HG03565 (cell line): ENCODE results near the gene DMRTC2.

Experiments
- ATAC-seq: cut with Tn5 transposase; IDR thresholded peaks from one replicate; pipeline ENCODE4 v1.9.1; 2021; ENCODE audit warnings: mild to moderate bottlenecking, moderate library complexity; ENCODE audit not compliant: unreplicated experiment

DMRTC2 gene

DNA sequence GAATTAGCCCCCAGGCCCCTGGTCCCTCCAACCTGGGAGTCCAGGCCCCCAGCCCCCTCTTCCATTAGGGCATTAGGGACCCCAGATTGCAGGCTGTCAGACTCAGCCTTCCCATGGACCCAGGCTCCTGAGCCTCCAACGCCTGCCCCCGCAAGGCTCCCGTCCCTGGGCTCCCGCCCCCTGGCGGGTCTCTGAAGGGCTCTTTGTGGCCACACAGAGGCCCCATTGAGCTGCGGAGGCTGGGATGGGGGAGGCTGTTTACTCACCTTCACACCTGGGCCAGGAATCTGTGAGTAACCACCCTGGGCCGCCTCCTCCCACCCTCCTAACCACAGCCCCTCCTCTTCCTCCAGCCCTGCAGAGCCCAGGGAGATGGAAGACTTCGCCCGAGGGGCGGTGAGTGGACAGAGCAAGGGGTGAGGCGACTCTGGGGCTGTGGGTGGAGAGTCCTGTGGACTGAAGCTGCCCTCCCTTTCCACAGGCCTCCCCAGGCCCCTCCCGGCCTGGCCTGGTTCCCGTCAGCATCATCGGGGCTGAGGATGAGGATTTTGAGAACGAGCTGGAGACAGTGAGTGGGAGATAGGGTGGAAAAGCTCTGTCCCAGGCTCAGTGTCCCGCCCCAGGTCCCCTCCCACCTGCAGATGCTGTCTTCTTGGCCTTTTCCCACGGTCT, 43.0 kb downstream of the DMRTC2 start:
- ATAC-seq = no peak

- no peak for ATAC-seq
Measured at GRCh38 chr19:41888926-41889325, 44.1 kb downstream of the DMRTC2 start.

DNA sequence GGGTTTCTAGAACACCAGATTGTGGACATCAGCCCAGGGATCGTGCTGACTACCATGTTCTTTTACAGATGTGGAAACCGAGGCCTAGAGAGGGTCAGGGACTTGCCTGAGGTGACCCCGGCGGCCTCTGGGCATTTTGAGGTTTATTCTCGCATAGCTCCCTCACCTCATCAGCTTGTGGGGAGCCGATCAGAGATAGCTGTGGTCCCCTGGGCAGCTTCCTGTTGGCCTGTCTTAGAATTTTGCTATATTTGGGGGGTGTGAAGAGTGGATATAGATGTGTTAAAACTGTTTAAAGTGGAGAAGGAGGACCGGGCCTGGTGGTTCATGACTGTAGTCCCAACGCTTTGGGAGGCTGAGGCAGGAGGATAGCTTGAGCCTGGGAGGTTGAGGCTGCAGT, 45.1 kb downstream of the DMRTC2 start:
- no peak for ATAC-seq

DNA sequence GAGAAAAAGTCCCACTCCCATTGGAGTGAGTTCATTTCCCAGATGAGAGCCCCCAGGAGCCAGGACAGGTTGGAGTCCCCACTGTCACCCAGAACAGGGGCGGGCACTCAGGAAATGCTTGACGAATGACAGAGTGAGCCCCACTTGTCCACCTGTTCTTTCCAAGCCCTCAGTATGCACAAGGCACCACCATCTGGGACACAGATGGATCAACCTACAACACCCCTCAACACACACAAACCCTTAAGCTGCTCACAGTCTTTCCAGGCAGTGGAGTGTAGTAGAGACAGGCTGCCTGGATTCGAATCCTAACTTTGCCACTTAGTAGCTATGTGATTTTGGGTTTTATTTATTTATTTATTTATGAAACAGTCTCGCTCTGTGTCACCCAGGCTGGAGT, 46.1 kb downstream of the DMRTC2 start:
- ATAC-seq = no peak

DNA sequence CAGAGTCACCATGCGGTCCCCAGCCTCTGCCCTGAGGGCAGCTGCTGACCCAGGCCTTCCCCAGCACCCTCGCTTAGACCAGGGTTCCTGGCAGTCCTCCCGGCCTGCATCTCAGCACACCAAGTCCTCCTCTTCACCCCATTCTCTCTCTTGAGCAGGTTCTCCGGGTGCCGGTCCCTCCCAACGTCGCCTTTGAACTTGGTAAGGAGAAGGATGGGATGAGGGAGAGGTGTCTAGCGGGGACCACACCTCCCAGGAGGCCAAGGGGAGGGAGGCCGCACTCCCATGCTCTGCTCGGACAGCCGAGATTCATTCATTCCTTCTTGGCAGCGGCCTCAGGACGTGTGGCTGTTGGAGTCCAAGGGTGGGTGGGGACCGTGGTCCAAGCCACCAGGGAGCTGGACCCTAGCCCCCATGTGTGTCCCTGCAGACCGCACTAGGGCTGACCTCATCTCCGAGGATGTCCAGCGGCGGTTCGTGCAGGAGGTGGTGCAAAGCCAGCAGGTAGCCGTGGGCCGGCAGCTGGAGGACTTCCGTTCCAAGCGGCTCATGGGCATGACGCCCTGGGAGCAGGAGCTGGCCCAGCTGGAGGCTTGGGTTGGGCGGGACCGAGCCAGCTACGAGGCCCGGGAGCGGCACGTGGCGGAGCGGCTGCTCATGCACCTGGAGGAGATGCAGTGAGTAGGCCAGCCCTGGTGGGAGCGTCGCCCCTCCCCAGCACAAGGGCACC, 47.5 kb downstream of the DMRTC2 start:
- ATAC-seq = no peak

- no peak for ATAC-seq
Measured at GRCh38 chr19:41893899-41894298, 49.1 kb downstream of the DMRTC2 start.

GRCh38 chr19:41894350-41894749, 49.5 kb downstream of the DMRTC2 start:
- no peak for ATAC-seq

DNA sequence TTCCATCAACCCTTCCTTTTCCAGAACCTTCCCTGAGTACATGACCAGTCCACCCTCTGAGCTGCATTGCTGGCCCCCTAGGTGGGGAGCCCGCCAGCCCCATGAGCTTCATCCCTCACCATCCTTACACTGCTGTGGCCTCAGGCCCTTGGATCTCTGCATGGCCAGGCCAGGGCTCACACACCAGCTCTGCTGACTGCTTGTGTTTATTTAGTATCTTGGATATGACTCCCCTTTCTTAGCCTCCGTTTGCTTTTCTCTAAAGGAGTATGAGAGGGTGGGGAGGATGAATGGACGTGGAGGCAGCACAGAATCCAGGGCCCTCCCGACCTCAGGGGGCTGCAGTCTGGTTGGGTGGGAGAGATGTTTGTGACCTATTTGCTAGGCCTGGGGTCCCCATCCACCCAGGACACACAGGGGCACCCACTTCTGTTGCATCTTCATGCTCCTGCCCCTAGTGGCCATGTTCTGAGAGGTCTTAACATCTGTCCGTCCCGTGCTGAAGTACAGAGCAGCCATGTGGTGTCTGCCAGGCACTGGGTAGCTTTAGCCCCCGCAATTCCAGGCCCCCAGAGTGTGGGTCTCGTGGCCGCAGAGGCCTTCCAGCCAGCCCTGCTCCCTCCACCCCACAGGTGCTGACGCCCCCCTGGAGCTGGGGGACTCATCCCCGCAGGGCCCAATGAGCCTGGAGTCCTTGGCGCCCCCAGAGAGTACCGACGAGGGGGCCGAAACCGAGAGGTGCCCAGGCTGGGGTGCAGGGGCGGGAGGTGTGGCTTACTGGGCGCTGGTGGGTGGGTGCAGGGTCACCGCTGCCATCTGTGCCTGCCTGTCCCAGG, 51.1 kb downstream of the DMRTC2 start:
- ATAC-seq = no peak

DNA sequence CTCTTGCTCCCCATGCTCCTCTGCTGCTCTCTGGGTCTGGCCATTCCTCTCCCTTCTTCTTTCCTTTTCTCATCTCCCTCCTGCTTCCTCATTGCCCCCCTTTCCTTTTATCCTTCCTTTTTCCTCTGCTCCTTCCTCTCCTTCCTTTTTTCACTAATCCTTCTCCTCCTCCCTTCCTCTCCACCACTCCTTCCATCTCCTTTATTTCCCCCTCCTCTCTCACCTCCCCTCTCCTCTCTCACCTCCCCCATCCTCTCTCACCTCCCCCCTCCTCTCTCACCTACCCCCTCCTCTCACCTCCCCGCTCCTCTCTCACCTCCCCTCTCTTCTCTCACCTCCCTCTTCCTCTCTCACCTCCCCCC, 51.7 kb downstream of the DMRTC2 start:
- no peak for ATAC-seq

DNA sequence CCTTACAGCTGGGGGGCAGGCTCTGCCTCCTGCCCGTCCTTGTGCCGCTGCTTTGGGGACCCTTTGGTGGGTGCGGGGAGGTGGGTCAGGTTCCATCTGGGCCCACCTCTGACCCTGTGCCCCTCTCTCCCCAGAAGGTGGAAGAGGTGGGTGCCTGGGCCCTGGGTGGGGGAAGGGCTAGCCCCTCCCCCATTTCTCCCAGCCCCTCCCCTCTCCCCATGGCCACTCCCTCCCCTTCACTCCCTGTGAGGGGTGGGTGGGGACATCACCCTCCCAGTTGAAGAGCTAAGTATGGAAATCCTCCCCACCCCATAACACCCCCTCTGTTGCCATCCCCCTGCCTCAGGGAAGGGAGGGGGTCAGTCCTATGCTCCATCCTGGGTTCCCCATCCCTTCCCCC, 52.3 kb downstream of the DMRTC2 start:
- no peak for ATAC-seq

GRCh38 chr19:41897820-41898219, 53.0 kb downstream of the DMRTC2 start:
- ATAC-seq = no peak

GRCh38 chr19:41898235-41898634, 53.4 kb downstream of the DMRTC2 start:
- no peak for ATAC-seq
